ENCODE results near the gene SEC14L1.

GRCh38 chr17:77237232-77238008 lies 96.7 kb downstream of the SEC14L1 start:
- TF ChIP-seq POLR2AphosphoS5 (IDR thresholded peaks at IDR 0.05) (no peak), CTCF (IDR thresholded peaks at IDR 0.05) (no peak), POLR2A (IDR thresholded peaks at IDR 0.05) (no peak)
